ENCODE results near the gene KCNMA1.
"Not testable (repeated sequence)": the region's sequence is repeated elsewhere in the genome, so short reads cannot be mapped to it uniquely, and the experiment has no call there.

KCNMA1 gene

DNA sequence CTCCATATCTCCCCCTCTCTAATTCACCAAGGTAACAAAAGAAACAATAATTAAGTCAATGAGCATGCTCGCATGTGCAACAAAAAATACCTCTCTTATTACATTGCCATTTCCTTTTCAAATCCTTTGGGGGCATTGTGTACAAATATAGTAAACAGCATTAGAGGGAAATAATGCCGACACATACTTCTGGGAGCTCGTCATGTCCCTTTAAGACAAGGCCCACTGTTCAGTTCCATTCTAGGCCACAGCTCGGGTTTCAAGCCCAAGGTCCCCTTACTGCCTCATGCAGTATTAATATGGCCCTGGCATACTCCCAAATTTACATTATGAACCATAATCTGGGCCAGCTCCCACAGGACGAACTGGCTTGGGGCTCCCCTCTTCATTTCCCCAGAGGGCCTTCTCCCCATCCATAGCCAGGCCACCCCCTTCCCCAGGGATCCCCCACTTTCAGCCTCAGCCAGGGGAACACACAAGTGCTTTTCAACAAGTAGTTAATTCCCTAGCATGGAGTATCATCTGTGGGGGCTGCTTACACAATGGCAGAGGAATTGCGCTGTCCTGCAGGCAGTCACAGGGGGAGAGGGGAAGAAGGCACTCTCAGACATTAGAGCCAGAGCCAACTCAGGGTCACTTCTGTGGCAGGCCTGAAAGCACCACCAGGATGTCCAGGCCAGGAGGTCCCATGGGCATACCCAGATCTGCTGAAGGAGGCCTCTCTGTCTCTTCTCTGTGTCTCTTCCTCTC, 110.6 kb downstream of the KCNMA1 start:
- ATAC-seq, result no peak

DNA sequence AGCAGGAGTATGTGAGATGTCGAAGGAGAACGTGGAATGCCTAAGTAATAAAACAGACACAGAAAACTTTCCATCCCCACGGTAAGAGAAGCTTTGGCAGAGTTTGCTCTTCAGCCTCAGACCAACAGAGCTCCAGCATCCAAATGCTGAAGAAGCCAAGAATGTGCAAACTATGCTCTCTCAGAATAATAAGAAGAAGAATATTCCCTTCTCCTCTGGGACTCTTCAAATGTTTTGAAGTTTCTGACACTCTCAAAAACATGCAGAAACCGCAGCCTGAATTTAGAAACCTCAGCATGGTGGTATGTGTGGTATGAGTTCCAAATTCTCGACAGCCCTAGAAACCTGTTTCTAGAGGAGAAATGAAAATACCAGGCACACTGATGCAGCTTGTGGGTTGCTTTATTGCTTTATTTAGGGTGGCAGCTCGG, 113.3 kb downstream of the KCNMA1 start:
- ATAC-seq, result no peak

DNA sequence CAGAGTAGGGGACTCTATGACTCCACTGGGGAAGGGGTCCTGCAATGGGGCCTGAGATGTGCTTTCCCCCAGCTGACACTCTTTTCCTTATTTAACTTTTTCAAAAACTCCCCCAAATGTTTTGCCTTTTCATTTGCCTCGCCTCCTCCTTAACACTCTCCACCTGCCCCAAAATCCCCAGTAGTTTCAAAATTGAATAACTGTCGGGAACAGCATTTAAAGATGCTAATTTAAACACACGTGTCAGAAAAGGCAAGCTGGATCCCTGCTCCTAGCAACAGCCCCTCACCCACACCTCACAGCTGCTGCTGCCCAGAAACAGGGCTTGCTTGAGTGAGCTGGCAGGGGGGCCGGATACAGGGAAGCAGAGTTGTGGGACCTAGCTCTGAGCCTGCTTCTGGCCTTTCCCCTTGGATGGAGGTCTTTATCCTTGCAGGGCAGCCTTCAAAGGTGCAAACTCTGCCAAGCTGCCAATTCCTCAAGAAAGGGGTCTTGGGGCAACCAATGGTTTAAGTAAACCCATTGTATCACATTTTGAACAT, 115.3 kb downstream of the KCNMA1 start:
- no peak for ATAC-seq

DNA sequence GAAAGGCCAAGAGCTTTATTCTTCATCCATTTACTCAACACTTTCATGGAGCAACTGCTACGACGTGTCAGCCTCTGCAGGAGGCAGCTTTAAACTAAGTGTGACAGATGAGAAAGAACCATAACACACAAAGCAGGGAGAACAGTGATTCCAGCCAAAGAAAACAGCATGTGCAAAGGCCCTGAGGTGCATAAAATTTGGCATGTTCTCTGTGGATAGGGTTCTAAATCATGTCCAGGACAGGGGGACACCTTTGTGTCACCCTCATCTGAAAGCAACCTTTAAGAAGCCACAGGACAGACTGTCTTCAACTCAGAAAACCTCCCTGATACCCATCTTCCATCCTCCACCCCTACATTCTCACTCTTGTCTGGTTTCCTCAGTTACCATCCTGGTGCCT, 116.6 kb downstream of the KCNMA1 start:
- ATAC-seq, result no peak

DNA sequence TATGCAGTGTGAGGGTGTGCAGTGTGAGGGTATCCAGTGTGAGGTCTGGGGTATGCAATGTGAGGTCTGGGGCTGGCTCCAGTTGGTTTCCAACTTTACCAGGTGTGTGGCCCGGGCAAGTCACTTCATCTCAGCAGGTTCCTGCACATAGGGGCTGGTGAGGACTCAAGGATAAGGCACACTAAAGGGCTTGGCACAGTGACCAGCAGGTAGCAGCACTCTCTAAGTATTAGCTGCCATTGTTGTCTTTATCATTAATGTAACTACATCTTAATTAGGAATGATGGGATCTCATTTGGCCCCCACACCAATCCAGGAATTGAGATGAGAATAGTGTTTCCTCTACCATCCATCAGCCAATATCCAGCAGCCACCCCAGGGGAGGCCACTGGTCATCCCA, 117.3 kb downstream of the KCNMA1 start:
- no peak for ATAC-seq

DNA sequence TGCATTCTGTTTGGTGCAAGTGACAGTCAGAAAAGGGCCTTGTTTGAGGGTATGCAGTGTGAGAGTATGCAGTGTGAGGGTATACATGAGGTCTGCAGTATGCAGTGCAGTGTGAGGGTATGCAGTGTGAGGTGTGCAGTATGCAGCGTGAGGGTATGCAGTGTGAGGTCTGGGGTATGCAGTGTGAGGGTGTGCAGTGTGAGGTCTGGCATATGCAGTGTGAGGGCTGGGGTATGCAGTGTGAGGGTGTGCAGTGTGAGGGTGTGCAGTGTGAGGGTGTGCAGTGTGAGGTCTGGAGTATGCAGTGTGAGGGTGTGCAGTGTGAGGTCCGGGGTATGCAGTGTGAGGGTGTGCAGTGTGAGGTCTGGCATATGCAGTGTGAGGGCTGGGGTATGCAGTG, 117.8 kb downstream of the KCNMA1 start:
- not testable (repeated sequence) for ATAC-seq

DNA sequence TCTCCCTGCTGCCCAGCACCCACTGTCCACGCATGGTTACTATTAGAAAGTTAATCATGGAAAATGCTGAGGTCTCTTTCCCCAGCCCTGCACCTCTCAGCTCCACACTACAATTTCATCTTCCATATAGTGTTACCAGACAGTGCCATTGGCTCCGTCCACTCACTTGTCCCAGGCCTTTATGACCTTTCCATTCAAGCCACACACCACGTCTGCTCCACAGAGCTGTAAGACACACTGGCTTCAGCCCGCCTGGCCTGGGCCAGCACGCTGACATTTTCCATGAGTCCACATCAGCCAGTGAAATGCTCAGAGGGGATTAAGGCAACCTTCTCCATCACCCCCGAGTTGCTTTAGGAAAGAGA, 118.7 kb downstream of the KCNMA1 start:
- ATAC-seq, result no peak

DNA sequence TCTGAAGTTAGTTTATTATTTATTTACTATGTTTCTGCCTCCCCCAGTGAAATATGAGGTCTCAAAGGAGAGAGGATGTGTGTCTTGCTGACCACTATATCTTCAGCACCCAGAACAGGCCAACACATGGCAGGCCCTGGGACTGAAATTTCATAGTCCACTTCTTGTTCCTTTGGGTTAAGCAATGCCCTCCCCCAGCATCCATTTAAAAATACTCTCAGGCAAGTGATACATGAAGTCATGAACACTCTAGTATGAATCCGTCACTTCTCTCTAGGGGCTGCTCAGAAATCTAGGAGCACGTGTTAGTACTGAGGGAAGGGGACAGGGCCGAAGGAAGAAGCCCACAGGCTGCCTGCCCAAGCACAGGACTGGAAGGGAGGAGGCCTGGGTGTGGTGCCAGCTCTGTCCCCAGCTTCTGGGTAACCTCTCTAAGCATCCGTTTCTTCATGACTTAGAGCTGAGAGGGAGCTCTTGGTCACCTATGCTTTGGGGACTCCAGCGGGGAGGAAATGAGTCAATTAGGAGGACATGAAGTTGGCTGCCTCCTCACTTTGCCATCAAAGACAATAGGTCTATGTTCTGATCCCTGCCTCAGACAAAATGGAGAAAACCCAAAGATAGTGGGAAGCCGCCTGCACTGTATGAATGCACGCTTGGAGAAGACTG, 119.2 kb downstream of the KCNMA1 start:
- no peak for ATAC-seq

DNA sequence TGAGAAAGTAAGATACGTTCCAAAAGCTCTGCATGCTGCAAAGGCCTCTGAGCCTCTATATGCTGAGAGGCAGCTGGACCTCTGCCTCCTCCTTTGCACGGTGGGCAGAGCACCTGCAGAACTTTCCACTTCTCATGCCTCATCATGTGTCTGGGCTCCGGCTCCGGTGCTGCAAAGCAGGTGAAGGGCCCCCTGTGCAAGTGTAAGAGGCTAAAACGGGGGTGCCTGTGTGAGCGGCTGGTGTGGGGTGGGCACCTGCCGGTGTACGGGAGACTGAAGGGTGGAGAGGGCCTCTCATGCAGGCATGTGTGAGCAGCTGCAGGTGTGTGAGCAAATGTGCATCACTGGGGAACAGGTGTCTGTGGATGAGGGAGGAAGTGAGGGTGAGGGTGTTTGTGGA, 121.0 kb downstream of the KCNMA1 start:
- no peak for ATAC-seq

DNA sequence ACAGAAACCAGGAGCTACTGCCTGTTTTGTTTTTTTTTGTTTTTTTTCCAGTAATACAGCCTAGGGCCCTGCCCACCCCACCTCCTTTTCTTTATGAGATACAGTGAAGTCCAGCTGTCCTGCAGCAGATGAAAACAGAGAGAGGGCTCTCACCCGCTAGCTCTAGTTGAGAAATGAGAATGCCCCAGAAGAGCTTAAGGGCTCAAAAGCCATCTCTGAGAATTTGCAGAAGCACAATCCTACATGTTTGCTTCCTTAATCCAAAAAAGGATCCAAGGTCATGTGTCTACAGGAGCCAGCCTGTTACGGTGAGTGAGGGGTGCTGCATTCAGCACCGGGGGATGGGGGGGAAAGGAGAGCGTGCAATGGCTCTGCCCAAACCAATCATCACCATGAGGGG, 122.7 kb downstream of the KCNMA1 start:
- ATAC-seq, result no peak

DNA sequence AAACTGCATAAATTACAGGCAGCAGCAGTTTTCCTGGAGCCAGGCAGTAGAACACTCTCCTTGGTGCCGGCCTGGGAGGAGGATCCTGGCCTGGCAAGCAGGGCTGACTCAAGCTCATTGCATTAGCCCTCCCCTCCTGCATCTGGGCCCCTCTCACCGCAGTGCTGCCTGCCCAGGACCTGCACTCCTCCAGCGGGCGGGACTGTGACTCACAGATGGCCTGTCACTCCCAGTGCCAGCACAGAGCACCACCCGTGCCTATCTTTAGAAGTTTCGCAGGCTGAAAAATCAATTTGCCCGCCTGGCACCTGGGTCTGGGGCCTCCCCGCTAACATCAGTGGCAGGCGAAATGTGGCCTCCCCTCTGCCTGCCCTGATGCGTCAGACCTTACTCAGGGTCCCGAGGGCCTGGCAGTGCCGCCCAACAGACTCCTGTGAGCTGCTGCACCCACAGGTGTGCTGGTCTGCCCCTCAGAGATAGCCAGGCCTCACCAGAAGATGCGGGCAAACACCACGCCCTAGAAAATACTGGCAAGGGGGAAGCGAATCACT, 123.8 kb downstream of the KCNMA1 start:
- ATAC-seq, result no peak

DNA sequence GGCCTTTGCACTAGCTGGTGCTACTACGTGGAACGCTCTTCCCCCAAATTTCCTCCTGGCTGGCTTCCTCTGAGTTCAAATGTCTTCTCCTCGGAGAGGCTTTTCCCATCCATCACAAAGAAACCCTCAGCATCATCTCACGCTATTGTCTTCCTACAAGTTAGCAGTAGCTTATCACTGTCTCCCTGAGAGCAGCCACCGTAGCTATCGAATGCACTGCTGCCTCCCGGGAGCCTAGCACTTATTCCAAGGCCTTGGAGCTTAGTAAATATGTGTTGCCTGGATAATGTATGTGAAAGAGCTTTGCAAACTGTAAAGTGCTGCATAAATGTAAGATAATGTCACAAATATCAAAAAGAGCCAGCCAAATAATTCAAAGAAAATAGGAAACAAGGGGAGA, 124.4 kb downstream of the KCNMA1 start:
- no peak for ATAC-seq

DNA sequence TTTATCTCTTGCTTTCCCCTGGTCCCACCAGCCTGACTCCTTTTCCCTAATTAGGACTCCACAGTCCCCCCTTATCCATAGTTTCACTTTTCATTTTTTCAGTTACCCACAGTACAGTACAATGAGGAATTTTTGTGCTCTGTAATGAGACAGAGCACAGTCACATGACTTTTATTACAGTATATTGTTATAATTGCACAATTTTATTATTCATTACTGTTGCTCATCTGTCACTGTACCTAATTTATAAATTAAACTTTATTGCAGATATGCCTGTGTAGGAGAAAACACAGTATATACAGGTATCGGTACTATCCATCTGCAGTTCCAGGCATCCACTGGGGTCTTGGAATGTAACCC, 125.4 kb downstream of the KCNMA1 start:
- ATAC-seq, result no peak

DNA sequence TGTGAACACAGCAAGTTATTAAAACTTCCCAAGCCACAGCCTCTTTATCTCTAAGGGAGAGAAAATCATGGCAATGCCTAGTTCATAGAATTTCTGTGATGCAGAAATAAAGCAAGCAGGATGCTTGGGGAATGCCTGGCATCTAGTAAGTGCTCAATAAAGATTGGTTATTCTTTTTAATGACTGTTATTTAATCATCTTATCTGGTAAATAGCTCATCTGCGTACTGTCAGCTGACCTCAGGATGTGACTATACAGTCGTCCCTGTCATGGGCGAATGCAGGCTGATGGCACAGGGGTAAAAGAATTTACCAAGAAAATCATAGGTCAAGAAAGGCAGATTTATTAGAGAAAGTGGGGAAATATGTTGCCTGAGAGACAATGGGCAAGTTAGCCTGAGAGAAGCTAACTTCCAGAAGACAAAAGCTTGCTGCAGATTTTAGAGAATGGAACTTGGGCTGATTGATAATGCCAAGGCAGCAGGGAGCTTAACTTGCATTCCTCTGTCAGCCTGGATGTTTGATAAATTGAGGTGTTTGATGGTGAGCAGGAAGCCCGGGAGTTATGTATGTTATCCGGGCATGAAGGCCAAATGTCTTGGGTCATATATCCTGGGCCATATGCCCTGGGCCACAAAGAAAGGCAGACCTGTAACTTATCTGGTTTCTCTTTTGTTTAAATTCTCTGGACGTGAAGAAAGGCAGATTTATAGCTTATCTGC, 126.0 kb downstream of the KCNMA1 start:
- ATAC-seq, result no peak

DNA sequence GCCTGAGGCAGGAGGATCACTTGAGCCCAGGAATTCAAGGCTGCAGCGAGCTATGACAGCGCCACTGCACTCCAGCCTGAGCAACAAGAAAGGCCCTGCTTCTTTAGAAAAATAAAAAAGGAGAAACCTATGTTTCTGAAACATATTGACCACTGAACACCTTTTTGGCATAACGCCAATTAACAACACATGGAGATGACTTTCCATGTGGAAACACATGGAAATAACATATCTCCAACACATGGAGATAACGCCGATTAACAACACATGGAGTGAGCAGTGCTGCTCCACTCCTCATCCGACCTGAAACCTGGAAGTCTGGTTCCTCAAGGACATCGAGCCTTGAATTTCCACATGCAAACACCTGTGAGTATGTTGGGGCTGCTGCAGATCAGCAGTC, 126.9 kb downstream of the KCNMA1 start:
- ATAC-seq, result no peak

DNA sequence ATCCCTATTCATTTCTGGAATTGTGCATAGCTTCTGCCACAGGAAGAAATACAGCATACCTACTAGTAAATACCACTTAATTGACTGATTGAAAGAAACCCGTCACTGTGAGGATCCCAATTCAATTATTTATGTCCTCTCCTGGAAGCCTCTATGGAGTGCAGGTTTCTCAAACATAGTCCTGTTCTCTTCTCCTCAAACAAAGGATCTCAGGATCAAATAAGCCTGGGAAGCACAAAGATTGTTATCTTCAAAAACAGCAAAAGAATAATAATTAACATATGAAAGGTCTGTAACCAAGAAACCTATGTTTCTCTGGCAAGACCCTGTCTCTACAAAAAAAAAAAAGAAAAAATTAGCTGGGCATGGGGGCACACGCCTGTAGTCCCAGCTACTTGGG, 127.3 kb downstream of the KCNMA1 start:
- ATAC-seq, result no peak

DNA sequence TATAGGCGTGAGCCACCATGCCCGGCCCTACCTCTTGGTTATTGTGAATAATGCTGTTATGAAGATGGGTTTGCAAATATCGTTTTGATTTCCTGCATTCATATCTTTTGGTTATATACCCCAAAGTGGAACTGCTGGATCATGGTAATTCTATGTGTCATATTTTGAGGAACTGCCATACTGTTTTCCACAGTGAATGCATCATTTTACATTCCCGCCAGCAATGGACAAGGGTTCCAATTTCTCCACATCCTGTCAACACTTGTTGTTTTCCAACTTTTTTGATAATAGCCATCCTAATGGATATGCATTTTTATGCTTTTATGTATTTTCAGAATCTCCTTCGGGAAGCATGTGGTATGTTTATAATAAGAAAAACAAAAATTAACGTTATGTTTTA, 128.2 kb downstream of the KCNMA1 start:
- no peak for ATAC-seq

DNA sequence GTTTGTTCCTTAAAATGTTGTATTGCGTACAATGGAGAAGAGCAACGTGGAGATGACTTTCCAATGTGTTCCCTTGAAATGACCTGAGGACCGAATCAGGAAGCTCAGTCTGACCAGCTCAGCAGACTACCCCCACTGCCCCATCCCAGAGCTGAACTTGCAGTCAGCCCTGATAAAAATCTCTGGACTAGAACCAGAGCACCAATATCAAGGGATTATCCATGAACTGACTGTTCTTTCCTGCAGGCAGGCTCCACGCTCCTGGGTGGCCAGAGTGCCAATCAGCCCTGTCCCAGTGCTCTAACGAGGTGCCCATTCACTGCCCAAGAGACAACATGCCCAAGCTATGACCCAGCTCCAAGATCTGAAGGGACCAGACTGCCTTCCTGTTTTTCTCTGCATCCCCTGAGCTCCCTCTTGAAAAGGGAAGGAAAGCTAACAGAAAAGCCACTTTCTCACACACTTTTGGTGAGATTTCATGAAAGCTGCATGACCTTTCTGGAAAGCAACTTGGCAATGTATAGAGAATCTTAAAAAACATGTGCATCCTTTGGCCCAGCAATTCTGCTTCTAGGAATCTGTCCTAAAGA, 130.2 kb downstream of the KCNMA1 start:
- no peak for ATAC-seq

DNA sequence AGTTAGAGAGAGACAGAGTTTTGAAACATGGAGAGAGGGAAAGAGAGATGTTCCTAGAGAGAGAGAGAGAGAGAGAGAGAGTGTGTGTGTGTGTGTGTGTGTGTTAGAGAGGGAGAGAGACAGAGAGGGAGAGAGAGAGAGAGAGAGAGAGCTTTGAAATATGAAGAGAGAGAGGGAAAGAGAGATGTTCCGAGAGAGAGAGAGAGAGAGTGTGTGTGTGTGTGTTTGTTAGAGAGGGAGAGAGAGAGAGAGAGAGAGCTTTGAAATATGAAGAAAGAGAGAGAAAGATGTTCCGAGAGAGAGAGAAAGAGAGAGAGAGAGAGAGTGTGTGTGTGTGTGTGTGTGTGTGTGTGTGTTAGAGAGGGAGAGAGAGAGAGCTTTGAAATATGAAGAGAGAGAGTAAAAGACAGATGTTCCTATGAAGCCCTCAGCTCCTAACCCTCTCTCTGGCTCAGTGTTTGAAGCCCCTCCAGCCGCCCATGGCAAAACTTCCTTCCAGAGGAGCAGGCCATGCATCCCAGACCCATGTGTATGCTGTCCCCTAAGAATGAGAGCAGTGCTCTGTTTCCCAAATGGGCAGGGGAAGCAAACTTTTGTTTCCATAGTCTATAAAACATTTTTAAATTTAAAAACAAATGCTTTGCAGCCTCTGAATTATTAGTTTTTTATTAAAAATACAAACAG, 130.9 kb downstream of the KCNMA1 start:
- ATAC-seq, result no peak

DNA sequence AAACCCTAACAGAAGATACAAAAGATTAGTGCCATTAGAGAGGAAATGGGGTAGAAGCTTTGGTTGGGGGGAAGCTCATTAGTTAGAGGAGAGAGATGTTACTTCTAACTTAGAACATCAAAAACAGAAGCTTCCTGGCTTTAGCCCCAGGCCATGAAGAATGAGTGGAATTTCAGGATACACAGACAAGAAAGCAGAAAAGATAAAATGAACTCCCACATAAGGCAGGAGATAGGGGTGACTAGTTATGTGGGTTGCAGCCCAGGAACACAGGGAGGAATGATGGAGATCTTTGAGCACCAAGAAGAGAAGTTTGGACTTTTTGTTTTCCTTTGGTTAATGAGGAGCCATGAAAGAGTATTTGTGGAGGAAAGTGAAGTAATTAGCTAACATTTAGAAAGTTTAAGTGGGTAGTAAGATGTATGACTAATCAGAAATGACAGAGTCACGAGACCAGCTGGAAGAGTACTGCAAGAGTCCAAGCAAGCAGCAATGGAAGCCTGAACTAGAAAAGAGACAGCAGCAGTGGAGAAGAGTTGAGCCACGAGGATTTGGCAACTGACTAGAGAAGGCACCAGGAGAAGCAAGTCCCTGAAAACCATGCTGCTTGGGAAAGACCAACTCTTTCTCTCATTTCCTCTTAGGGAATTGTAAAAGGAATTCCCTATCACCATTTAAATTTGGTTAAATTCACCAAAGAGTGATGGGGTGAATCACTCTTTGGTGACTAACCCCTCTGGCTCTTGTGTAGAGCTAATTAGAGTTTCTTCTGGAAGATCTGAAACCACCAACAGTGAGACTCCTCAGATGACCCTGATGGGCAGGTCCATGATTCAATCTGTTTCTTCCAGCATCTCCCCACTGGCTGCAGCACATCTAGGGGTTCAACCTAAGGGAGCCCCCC, 131.9 kb downstream of the KCNMA1 start:
- ATAC-seq, result no peak

DNA sequence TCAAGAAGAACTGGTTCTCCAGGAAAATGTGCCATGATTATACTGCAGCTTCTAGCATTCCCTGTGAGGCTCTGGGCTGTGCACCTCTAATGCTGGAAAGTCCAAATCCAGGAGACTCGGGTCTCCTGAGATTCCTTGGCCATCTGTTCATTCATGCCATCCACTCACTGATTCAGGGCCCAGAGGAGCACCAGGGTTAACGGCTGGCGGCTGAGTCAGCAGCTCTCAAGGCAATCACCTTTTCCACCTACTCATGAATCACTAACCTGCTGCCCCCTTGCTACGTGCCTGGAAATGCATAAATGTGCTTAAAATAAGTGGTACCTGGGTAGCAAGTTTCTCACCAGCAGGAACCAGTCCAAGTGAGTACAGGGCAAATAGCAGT, 132.7 kb downstream of the KCNMA1 start:
- ATAC-seq, result no peak

Data from activated CD4-positive, CD25-positive, alpha-beta regulatory T cell treated with anti-CD3 and anti-CD28 coated beads, Interleukin-2, amount 50 U/mL, for 24 hours (primary cell).